Measurements from ENCODE around the gene DYNC1I1.
"Not testable (repeated sequence)": the region's sequence is repeated elsewhere in the genome, so short reads cannot be mapped to it uniquely, and the experiment has no call there.

The DYNC1I1 gene

DNA sequence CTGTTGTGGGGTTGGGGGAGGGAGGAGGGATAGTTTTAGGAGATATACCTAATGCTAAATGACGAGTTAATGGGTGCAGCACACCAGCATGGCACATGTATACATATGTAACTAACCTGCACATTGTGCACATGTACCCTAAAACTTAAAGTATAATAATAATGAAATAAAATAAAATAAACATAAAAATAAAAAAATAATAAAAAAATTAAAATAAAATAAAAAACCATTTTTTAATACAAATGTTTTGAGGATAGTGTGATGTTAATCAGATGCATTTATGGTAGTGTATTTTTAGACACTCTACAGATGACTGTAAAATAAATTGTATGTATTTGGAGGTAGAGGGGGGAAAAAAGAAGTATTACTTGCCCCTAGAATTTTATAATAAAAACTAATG is 172.5 kb downstream of the DYNC1I1 start:
- not testable (repeated sequence) for H3K27me3 ChIP-seq (ENCODE audit: control insufficient read depth, insufficient read depth, low read length); H3K27ac ChIP-seq (ENCODE audit: low read length); H3K4me1 ChIP-seq (ENCODE audit: control insufficient read depth, low read depth, low read length); H3K9me3 ChIP-seq (ENCODE audit: control insufficient read depth, low read depth, low read length); H3K9ac ChIP-seq (ENCODE audit: low read length); H3K36me3 ChIP-seq (ENCODE audit: control insufficient read depth, low read depth, low read length); H3K4me3 ChIP-seq (ENCODE audit: low read length)

- H3K9me3 ChIP-seq (ENCODE audit: control insufficient read depth, low read depth, low read length), result no peaks in the 10 kb centered on the region
- H3K27me3 ChIP-seq (ENCODE audit: control insufficient read depth, insufficient read depth, low read length), result no peaks in the 10 kb centered on the region
- no peak overlapping the region for H3K4me3 ChIP-seq (ENCODE audit: low read length)
- no peak overlapping the region for H3K9ac ChIP-seq (ENCODE audit: low read length)
- no peaks in the 10 kb centered on the region for H3K36me3 ChIP-seq (ENCODE audit: control insufficient read depth, low read depth, low read length)
- H3K27ac ChIP-seq (ENCODE audit: low read length), result no peak overlapping the region
- no peaks in the 10 kb centered on the region for H3K4me1 ChIP-seq (ENCODE audit: control insufficient read depth, low read depth, low read length)
Measured at GRCh38 chr7:95950698-95951097, 178.3 kb downstream of the DYNC1I1 start.

GRCh38 chr7:95951531-95951930 is 179.2 kb downstream of the DYNC1I1 start:
- Histone ChIP-seq H3K27ac (ENCODE audit: low read length) (no peak overlapping the region), H3K9me3 (ENCODE audit: control insufficient read depth, low read depth, low read length) (no peaks in the 10 kb centered on the region), H3K27me3 (ENCODE audit: control insufficient read depth, insufficient read depth, low read length) (no peaks in the 10 kb centered on the region), H3K9ac (ENCODE audit: low read length) (no peak overlapping the region), H3K4me3 (ENCODE audit: low read length) (no peak overlapping the region), H3K4me1 (ENCODE audit: control insufficient read depth, low read depth, low read length) (no peaks in the 10 kb centered on the region), H3K36me3 (ENCODE audit: control insufficient read depth, low read depth, low read length) (no peaks in the 10 kb centered on the region)

DNA sequence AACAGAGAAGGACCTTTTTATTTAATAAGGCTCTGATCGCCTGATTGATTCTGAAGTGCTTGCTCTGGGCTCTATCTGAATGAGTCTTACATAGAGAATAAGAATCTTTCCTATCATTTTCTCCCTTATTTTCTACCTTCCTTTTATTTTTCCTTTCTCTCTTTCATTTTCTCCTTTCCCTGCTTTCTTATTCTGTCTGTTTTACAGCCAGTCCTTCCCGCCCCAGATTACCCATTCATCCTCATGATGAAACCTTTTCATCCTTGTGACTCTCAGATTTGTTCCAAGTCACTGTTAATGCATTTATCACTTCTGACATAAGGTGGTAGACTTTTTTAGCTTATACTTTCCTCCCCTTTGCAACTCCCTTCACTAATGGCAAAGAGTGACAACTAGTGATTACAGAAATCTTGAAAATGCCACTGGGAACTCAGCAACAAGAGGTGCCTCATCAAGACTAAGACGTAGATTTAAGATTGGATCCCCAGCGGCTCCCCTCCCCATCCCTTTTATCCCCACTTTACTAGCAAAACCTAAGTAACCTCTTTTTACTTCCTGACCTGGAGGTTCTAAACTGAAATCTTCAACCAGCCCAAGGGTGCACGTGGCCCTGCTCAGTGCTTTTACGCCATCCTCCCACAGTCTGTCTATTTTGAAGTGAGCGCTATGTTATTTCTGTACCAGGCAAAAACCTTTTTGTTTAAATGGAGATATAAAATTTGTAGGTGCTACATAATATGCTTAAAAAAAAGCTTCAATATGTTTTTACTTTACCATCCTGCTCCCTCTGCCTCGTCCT is 179.8 kb downstream of the DYNC1I1 start:
- no peaks in the 10 kb centered on the region for H3K9me3 ChIP-seq (ENCODE audit: control insufficient read depth, low read depth, low read length)

GRCh38 chr7:95952851-95953250 is 180.5 kb downstream of the DYNC1I1 start:
- Histone ChIP-seq H3K36me3 (ENCODE audit: control insufficient read depth, low read depth, low read length) (no peaks in the 10 kb centered on the region), H3K4me3 (ENCODE audit: low read length) (no peak overlapping the region), H3K27me3 (ENCODE audit: control insufficient read depth, insufficient read depth, low read length) (no peaks in the 10 kb centered on the region)

More for the DNA sequence above, 179.8 kb downstream of the DYNC1I1 start:
- no peak overlapping the region for H3K27ac ChIP-seq (ENCODE audit: low read length)
- no peaks in the 10 kb centered on the region for H3K36me3 ChIP-seq (ENCODE audit: control insufficient read depth, low read depth, low read length)
- H3K27me3 ChIP-seq (ENCODE audit: control insufficient read depth, insufficient read depth, low read length), result no peaks in the 10 kb centered on the region
- no peaks in the 10 kb centered on the region for H3K4me1 ChIP-seq (ENCODE audit: control insufficient read depth, low read depth, low read length)
- no peak overlapping the region for H3K9ac ChIP-seq (ENCODE audit: low read length)
- no peak overlapping the region for H3K4me3 ChIP-seq (ENCODE audit: low read length)

GRCh38 chr7:95955748-95956147 is 183.4 kb downstream of the DYNC1I1 start:
- Histone ChIP-seq H3K9me3 (ENCODE audit: control insufficient read depth, low read depth, low read length) (no peaks in the 10 kb centered on the region), H3K27me3 (ENCODE audit: control insufficient read depth, insufficient read depth, low read length) (no peaks in the 10 kb centered on the region), H3K4me1 (ENCODE audit: control insufficient read depth, low read depth, low read length) (no peaks in the 10 kb centered on the region), H3K9ac (ENCODE audit: low read length) (no peak overlapping the region), H3K4me3 (ENCODE audit: low read length) (no peak overlapping the region), H3K36me3 (ENCODE audit: control insufficient read depth, low read depth, low read length) (no peaks in the 10 kb centered on the region), H3K27ac (ENCODE audit: low read length) (no peak overlapping the region)

More at GRCh38 chr7:95952851-95953250, 180.5 kb downstream of the DYNC1I1 start:
- no peaks in the 10 kb centered on the region for H3K4me1 ChIP-seq (ENCODE audit: control insufficient read depth, low read depth, low read length)
- no peak overlapping the region for H3K9ac ChIP-seq (ENCODE audit: low read length)
- H3K9me3 ChIP-seq (ENCODE audit: control insufficient read depth, low read depth, low read length), result no peaks in the 10 kb centered on the region
- no peak overlapping the region for H3K27ac ChIP-seq (ENCODE audit: low read length)

- Histone ChIP-seq H3K36me3 (ENCODE audit: control insufficient read depth, low read depth, low read length) (no peaks in the 10 kb centered on the region), H3K4me1 (ENCODE audit: control insufficient read depth, low read depth, low read length) (no peaks in the 10 kb centered on the region), H3K27me3 (ENCODE audit: control insufficient read depth, insufficient read depth, low read length) (no peaks in the 10 kb centered on the region), H3K9me3 (ENCODE audit: control insufficient read depth, low read depth, low read length) (no peaks in the 10 kb centered on the region), H3K9ac (ENCODE audit: low read length) (no peak overlapping the region), H3K4me3 (ENCODE audit: low read length) (no peak overlapping the region), H3K27ac (ENCODE audit: low read length) (no peak overlapping the region)
Measured at GRCh38 chr7:95957510-95957909, 185.2 kb downstream of the DYNC1I1 start.

DNA sequence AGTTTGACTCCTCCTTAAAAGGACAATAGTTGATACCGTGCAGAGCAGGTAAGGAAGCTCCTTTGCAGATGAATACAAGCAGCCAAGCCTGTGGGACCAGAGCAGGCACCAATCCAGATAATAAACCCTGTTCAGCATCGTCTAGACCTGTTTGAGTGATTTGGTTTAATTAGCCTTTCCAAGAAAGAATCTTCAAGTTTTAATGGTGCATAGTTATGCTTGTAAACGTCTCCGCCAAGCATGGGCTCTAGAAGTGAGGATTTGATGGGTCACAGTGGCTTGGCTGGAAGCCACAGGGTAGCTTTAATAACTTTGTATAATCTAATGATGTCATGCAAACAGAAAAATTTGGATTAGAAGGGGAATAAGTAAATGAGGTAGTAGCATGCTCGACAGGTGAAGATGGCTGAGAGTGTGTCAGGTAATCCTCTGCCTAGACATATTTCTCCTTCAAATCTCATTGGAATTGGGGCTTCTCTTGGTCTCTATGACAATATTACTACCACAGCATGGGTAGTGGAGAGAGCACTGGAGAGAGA is 188.4 kb downstream of the DYNC1I1 start:
- no peaks in the 10 kb centered on the region for H3K27me3 ChIP-seq (ENCODE audit: control insufficient read depth, insufficient read depth, low read length)
- no peaks in the 10 kb centered on the region for H3K9me3 ChIP-seq (ENCODE audit: control insufficient read depth, low read depth, low read length)
- no peaks in the 10 kb centered on the region for H3K4me1 ChIP-seq (ENCODE audit: control insufficient read depth, low read depth, low read length)
- H3K27ac ChIP-seq (ENCODE audit: low read length), result no peak overlapping the region
- no peak overlapping the region for H3K4me3 ChIP-seq (ENCODE audit: low read length)
- H3K9ac ChIP-seq (ENCODE audit: low read length), result no peak overlapping the region
- no peaks in the 10 kb centered on the region for H3K36me3 ChIP-seq (ENCODE audit: control insufficient read depth, low read depth, low read length)

DNA sequence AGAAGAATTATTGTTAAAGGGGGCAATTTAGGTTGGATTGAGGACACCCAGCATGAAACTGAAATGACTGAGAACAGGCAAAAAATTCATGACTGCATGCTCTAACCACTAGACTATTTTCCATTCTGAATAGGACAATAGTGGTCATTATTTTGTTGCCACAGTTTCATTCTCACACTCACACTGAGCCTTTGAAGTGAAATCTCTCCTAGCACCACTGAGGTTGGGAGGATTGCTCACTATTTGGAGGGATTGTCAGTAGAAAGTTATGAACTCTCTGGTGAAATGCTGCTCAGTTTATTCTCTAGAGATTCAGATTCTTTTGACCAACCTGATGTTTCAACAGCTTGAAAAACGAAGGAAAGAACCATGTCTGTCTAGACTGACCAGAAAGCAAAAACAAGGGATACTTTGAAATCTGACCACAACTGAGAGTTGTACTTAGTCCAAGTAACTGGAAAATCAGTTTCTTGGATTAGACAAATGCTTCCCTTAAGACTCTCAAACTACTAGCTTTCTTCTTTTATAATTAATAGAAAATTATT is 191.2 kb downstream of the DYNC1I1 start:
- Histone ChIP-seq H3K4me3 (ENCODE audit: low read length) (no peak overlapping the region), H3K9me3 (ENCODE audit: control insufficient read depth, low read depth, low read length) (no peaks in the 10 kb centered on the region), H3K36me3 (ENCODE audit: control insufficient read depth, low read depth, low read length) (no peaks in the 10 kb centered on the region), H3K4me1 (ENCODE audit: control insufficient read depth, low read depth, low read length) (no peaks in the 10 kb centered on the region), H3K27me3 (ENCODE audit: control insufficient read depth, insufficient read depth, low read length) (no peaks in the 10 kb centered on the region), H3K9ac (ENCODE audit: low read length) (no peak overlapping the region), H3K27ac (ENCODE audit: low read length) (no peak overlapping the region)

- Histone ChIP-seq H3K4me3 (ENCODE audit: low read length) (no peak overlapping the region), H3K9me3 (ENCODE audit: control insufficient read depth, low read depth, low read length) (no peaks in the 10 kb centered on the region), H3K9ac (ENCODE audit: low read length) (no peak overlapping the region), H3K27ac (ENCODE audit: low read length) (no peak overlapping the region), H3K27me3 (ENCODE audit: control insufficient read depth, insufficient read depth, low read length) (no peaks in the 10 kb centered on the region), H3K4me1 (ENCODE audit: control insufficient read depth, low read depth, low read length) (no peaks in the 10 kb centered on the region), H3K36me3 (ENCODE audit: control insufficient read depth, low read depth, low read length) (no peaks in the 10 kb centered on the region)
Measured at GRCh38 chr7:95971716-95972115, 199.4 kb downstream of the DYNC1I1 start.

- H3K9me3 ChIP-seq (ENCODE audit: control insufficient read depth, low read depth, low read length), result no peaks in the 10 kb centered on the region
- no peaks in the 10 kb centered on the region for H3K27me3 ChIP-seq (ENCODE audit: control insufficient read depth, insufficient read depth, low read length)
- H3K4me3 ChIP-seq (ENCODE audit: low read length), result no peak overlapping the region
- H3K27ac ChIP-seq (ENCODE audit: low read length), result no peak overlapping the region
- H3K9ac ChIP-seq (ENCODE audit: low read length), result no peak overlapping the region
- H3K4me1 ChIP-seq (ENCODE audit: control insufficient read depth, low read depth, low read length), result no peaks in the 10 kb centered on the region
- H3K36me3 ChIP-seq (ENCODE audit: control insufficient read depth, low read depth, low read length), result no peaks in the 10 kb centered on the region
Measured at GRCh38 chr7:95972523-95972922, 200.2 kb downstream of the DYNC1I1 start.

- Histone ChIP-seq H3K4me1 (ENCODE audit: control insufficient read depth, low read depth, low read length) (no peaks in the 10 kb centered on the region), H3K27me3 (ENCODE audit: control insufficient read depth, insufficient read depth, low read length) (no peaks in the 10 kb centered on the region), H3K36me3 (ENCODE audit: control insufficient read depth, low read depth, low read length) (no peaks in the 10 kb centered on the region), H3K27ac (ENCODE audit: low read length) (no peak overlapping the region), H3K9me3 (ENCODE audit: control insufficient read depth, low read depth, low read length) (no peaks in the 10 kb centered on the region), H3K9ac (ENCODE audit: low read length) (no peak overlapping the region), H3K4me3 (ENCODE audit: low read length) (no peak overlapping the region)
Measured at GRCh38 chr7:95974108-95974507, 201.8 kb downstream of the DYNC1I1 start.
